ENCODE results near the gene TREM2.

Gene TREM2

DNA sequence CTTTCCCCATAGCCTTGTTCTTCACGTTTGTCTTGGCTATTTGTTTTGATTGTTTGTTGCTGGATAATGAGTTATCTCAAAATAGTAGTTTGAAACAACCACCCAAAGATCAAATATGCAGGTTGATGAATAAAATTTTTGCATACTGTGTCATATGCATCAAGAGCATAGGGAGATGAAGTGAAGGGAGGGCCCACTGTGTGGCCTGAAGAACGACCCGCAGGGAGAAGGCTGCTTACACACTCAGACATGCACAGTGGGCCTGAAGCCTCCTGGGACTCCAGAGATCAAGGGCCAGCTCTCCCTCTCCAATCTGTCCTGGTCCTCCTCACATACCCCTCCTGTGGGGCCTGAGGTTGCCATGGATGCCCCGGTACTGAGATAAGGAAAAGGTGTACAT lies 16.2 kb upstream of the TREM2 start:
- no peaks in the 10 kb centered on the region for H3K27me3 ChIP-seq (ENCODE audit: insufficient read depth, low read depth, severe bottlenecking)
- H3K4me3 ChIP-seq (ENCODE audit: low read depth, low read length): no peak overlapping the region
- no peaks in the 10 kb centered on the region for H3K36me3 ChIP-seq
- TF ChIP-seq, protein P1, sequence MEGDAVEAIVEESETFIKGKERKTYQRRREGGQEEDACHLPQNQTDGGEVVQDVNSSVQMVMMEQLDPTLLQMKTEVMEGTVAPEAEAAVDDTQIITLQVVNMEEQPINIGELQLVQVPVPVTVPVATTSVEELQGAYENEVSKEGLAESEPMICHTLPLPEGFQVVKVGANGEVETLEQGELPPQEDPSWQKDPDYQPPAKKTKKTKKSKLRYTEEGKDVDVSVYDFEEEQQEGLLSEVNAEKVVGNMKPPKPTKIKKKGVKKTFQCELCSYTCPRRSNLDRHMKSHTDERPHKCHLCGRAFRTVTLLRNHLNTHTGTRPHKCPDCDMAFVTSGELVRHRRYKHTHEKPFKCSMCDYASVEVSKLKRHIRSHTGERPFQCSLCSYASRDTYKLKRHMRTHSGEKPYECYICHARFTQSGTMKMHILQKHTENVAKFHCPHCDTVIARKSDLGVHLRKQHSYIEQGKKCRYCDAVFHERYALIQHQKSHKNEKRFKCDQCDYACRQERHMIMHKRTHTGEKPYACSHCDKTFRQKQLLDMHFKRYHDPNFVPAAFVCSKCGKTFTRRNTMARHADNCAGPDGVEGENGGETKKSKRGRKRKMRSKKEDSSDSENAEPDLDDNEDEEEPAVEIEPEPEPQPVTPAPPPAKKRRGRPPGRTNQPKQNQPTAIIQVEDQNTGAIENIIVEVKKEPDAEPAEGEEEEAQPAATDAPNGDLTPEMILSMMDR (IDR thresholded peaks at IDR 0.05; ENCODE audit: low read depth, low read length): no peak
- H3K27ac ChIP-seq: no peak overlapping the region
- no peak for DNase-seq
- H3K9me3 ChIP-seq (ENCODE audit: severe bottlenecking): no peaks in the 10 kb centered on the region

DNA sequence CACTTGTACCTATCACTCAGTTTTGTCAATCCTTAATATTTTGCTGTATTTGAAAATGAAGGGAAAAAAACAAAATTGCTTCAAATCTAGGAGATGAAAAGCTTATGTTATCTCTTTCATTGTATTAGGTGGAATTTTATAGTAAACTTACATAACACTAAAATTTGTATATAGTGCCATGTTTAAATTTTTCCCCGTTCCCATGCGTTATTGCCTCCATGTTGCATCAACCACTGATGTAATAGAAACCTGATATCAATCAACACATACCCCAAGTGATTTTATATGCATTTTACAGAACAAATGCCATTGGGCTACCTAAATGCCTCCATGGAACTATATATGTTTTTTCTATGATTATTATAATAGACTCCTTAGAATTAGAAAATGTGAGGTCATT lies 14.8 kb upstream of the TREM2 start:
- Histone ChIP-seq H3K36me3 (no peaks in the 10 kb centered on the region), H3K27me3 (ENCODE audit: insufficient read depth, low read depth, severe bottlenecking) (no peaks in the 10 kb centered on the region), H3K4me3 (ENCODE audit: low read depth, low read length) (no peak overlapping the region), H3K27ac (no peak overlapping the region), H3K9me3 (ENCODE audit: severe bottlenecking) (no peaks in the 10 kb centered on the region)
- DNase-seq: no peak
- TF ChIP-seq, protein P1 (IDR thresholded peaks at IDR 0.05; ENCODE audit: low read depth, low read length): no peak

DNA sequence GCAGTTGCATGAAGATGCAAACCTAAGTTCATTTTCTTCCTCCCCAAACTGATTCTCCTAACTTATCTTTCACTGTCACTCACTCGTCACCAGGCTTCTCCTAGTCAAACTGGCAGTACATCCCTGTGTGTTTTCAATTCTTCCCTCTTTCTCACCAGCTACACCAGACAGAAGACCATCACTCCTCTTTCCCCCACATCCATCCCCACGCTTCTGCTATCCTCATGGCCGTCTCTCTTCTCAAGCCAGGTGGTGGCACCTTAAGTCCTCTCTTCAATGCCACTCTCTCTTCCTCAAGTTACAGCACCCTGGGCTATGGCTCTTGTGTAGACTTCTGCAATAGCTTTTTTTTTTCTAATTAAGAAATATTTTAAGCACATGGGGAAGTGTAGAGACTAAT lies 14.4 kb upstream of the TREM2 start:
- H3K36me3 ChIP-seq: no peaks in the 10 kb centered on the region
- no peaks in the 10 kb centered on the region for H3K27me3 ChIP-seq (ENCODE audit: insufficient read depth, low read depth, severe bottlenecking)
- H3K9me3 ChIP-seq (ENCODE audit: severe bottlenecking): no peaks in the 10 kb centered on the region
- H3K4me3 ChIP-seq (ENCODE audit: low read depth, low read length): no peak overlapping the region
- H3K27ac ChIP-seq: no peak overlapping the region
- no peak for DNase-seq
- TF ChIP-seq, protein P1 (IDR thresholded peaks at IDR 0.05; ENCODE audit: low read depth, low read length): no peak

DNA sequence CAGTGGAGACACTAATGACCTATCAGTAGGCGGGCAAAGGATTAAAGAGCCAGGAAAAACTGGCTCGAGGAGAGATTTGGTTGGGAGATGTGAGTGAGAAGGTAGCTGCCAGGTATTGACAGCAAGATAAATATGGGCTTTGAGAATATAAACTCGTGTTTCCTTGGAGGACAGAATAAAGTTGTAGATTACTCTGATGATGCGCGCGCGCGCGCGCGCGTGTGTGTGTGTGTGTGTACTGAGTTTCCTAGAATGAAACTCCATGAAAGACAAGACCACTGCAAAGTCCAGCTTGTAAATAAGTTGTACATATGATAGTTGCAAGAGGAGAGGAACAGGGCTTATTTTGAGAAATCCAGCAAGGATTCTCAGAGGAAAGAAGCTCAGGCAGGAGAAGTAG lies 13.3 kb upstream of the TREM2 start:
- Histone ChIP-seq H3K9me3 (ENCODE audit: severe bottlenecking) (no peaks in the 10 kb centered on the region), H3K27ac (no peak overlapping the region), H3K27me3 (ENCODE audit: insufficient read depth, low read depth, severe bottlenecking) (no peaks in the 10 kb centered on the region), H3K36me3 (no peaks in the 10 kb centered on the region), H3K4me3 (ENCODE audit: low read depth, low read length) (no peak overlapping the region)
- DNase-seq: no peak
- TF ChIP-seq, protein P1 (IDR thresholded peaks at IDR 0.05; ENCODE audit: low read depth, low read length): no peak

DNA sequence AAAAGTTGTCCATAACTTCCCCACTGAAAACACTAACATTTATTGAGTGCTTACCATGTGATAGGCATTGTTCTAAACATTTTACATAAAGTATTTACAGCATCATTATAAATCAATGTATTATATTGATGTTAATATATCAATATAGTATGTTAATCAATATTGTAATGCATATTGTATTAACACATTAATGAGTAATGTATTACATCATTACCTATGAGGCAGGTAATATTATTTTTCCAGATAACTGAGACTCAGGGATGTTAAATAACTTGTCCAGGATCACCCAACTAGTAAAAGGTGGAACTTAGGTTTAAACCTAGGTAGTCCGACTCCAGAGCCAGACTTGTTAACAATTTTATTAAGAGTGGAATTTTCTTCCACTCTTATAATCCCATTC lies 12.2 kb upstream of the TREM2 start:
- TF ChIP-seq, protein P1 (IDR thresholded peaks at IDR 0.05; ENCODE audit: low read depth, low read length): no peak

DNA sequence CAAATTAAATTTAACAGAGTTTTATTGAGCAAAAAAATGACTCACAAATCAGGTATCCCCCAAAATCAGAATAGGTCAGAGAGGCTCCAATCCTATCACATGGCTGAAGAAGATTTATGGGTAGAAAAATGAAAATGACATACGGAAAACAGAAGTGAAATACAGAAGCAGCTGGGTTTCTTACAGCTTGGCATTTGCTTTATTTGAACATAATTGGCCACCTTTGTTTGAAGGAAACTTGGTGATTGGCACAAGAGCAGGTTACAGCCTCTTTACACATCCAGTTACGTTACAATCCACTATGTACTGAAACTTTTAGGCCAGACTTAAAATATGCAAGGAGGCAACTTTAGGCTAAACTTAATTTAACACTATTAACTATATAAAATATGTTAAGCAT lies 11.7 kb upstream of the TREM2 start:
- TF ChIP-seq, protein P1 (IDR thresholded peaks at IDR 0.05; ENCODE audit: low read depth, low read length): no peak
- DNase-seq: no peak
- Histone ChIP-seq H3K27me3 (ENCODE audit: insufficient read depth, low read depth, severe bottlenecking) (no peaks in the 10 kb centered on the region), H3K4me3 (ENCODE audit: low read depth, low read length) (no peak overlapping the region), H3K27ac (no peak overlapping the region), H3K36me3 (no peaks in the 10 kb centered on the region), H3K9me3 (ENCODE audit: severe bottlenecking) (no peaks in the 10 kb centered on the region)

More for the DNA sequence above, 12.2 kb upstream of the TREM2 start:
- Histone ChIP-seq H3K27ac (no peak overlapping the region), H3K36me3 (no peaks in the 10 kb centered on the region), H3K27me3 (ENCODE audit: insufficient read depth, low read depth, severe bottlenecking) (no peaks in the 10 kb centered on the region), H3K9me3 (ENCODE audit: severe bottlenecking) (no peaks in the 10 kb centered on the region), H3K4me3 (ENCODE audit: low read depth, low read length) (no peak overlapping the region)
- DNase-seq: no peak

Data from WERI-Rb-1 (cell line).